ENCODE data around the gene C17orf107. TPM values are rescaled to one million over a fixed set of nuclear protein-coding genes. Genes with fewer than 3 reads are reported as not detected.

C17orf107 gene
- total RNA-seq, 1 donor from 2014 or later, result 5.5 TPM

DNA sequence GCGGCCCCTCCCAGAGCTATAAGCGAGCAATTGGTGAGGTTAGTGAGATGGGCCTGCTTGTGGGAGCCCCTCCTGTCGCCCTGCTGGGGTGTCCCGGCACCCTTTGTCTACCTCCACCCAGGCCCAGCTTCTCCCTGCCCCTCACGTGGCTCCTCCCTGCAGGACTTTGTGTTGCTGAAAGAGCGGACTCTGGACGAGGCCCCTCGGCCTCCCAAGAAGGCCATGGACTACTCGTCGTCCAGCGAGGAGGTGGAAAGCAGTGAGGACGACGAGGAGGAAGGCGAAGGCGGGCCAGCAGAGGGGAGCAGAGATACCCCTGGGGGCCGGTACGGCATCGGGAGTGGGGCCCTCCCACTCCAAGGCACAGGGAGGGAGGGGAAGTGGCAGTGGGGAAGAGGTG, 6.1 kb upstream of the C17orf107 start:
- no peak overlapping the region for H3K4me3 ChIP-seq (ENCODE audit: low read depth, low read length)
- H3K27me3 ChIP-seq (ENCODE audit: control insufficient read depth, insufficient read depth, low read length), result no peaks in the 10 kb centered on the region
- H3K36me3 ChIP-seq (ENCODE audit: control insufficient read depth, insufficient read depth, low read length), result peaks cover 72% of the 10 kb centered on the region
- FAIRE-seq (no peak), DNase-seq (ENCODE audit: low read depth) (no peak)
- TF ChIP-seq, protein P1, sequence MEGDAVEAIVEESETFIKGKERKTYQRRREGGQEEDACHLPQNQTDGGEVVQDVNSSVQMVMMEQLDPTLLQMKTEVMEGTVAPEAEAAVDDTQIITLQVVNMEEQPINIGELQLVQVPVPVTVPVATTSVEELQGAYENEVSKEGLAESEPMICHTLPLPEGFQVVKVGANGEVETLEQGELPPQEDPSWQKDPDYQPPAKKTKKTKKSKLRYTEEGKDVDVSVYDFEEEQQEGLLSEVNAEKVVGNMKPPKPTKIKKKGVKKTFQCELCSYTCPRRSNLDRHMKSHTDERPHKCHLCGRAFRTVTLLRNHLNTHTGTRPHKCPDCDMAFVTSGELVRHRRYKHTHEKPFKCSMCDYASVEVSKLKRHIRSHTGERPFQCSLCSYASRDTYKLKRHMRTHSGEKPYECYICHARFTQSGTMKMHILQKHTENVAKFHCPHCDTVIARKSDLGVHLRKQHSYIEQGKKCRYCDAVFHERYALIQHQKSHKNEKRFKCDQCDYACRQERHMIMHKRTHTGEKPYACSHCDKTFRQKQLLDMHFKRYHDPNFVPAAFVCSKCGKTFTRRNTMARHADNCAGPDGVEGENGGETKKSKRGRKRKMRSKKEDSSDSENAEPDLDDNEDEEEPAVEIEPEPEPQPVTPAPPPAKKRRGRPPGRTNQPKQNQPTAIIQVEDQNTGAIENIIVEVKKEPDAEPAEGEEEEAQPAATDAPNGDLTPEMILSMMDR (IDR thresholded peaks at IDR 0.05; ENCODE audit: insufficient read depth, low read length, severe bottlenecking), result no peak

DNA sequence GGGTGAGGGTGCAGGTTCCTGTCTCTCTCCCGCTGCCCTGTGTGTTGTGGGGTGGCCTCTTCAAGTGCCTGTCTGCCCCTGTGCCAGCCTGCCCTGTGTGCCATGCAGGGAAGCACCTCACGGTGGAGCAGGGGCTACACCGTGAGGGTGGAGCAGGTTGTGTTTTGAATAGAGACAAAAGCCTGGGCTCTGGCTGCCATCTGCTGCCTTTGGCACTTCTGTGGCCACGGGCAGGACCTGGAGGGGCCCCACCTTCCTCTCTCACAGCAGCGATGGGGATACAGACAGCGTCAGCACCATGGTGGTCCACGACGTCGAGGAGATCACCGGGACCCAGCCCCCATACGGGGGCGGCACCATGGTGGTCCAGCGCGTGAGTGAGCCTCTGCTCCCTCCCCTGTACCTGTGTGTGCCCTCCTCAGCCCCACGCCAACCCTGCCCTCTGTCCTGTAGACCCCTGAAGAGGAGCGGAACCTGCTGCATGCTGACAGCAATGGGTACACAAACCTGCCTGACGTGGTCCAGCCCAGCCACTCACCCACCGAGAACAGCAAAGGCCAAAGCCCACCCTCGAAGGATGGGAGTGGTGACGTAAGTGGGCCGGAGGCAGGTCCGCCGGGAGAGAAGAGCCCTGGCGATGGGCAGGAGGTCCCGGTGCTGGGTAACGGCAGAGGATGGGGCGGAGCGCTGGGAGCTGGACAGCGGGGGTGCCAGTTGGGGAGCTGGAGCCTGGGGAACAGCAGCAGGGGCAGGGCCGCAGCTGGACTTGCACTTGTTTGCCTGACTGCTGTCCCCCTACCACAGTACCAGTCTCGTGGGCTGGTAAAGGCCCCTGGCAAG, 5.4 kb upstream of the C17orf107 start:
- Histone ChIP-seq H3K4me3 (ENCODE audit: low read depth, low read length) (no peak overlapping the region), H3K36me3 (ENCODE audit: control insufficient read depth, insufficient read depth, low read length) (peaks cover 71% of the 10 kb centered on the region), H3K27me3 (ENCODE audit: control insufficient read depth, insufficient read depth, low read length) (no peaks in the 10 kb centered on the region)
- no peak for FAIRE-seq
- no peak for DNase-seq (ENCODE audit: low read depth)
- TF ChIP-seq, protein P1 (IDR thresholded peaks at IDR 0.05; ENCODE audit: insufficient read depth, low read length, severe bottlenecking), result no peak

DNA sequence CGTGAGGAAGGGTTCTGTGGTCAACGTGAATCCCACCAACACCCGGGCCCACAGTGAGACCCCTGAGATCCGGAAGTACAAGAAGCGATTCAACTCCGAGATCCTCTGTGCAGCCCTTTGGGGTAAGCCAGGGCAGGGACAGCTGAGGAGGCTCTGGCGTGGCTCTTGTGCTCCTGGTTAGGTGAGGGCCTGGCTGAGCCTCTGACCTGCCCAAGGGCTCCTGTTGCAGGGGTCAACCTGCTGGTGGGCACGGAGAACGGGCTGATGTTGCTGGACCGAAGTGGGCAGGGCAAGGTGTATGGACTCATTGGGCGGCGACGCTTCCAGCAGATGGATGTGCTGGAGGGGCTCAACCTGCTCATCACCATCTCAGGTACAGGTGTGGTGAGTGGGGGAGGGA, 4.2 kb upstream of the C17orf107 start:
- Histone ChIP-seq H3K36me3 (ENCODE audit: control insufficient read depth, insufficient read depth, low read length) (peaks cover 66% of the 10 kb centered on the region), H3K4me3 (ENCODE audit: low read depth, low read length) (no peak overlapping the region), H3K27me3 (ENCODE audit: control insufficient read depth, insufficient read depth, low read length) (no peaks in the 10 kb centered on the region)
- TF ChIP-seq, protein P1 (IDR thresholded peaks at IDR 0.05; ENCODE audit: insufficient read depth, low read length, severe bottlenecking), result no peak
- no peak for FAIRE-seq
- DNase-seq (ENCODE audit: low read depth), result no peak

DNA sequence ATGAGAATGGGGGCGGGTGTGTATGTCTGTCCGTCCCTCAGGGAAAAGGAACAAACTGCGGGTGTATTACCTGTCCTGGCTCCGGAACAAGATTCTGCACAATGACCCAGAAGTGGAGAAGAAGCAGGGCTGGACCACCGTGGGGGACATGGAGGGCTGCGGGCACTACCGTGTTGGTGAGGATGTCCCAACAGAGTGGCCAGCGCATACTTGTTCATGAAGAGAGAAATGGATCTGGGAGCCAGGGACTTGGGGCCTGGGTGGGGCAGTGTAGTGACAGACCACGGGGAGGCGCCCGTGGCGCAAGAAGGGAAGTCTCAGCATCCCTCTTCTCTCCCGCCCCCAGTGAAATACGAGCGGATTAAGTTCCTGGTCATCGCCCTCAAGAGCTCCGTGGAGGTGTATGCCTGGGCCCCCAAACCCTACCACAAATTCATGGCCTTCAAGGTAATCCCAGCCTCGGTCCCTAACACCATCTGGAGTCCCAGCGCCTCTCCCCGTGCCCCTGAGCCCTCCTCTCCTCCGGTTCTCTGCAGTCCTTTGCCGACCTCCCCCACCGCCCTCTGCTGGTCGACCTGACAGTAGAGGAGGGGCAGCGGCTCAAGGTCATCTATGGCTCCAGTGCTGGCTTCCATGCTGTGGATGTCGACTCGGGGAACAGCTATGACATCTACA, 3.5 kb upstream of the C17orf107 start:
- DNase-seq (ENCODE audit: low read depth), result no peak
- H3K4me3 ChIP-seq (ENCODE audit: low read depth, low read length), result no peak overlapping the region
- TF ChIP-seq, protein P1 (IDR thresholded peaks at IDR 0.05; ENCODE audit: insufficient read depth, low read length, severe bottlenecking), result no peak
- no peaks in the 10 kb centered on the region for H3K27me3 ChIP-seq (ENCODE audit: control insufficient read depth, insufficient read depth, low read length)
- no peak for FAIRE-seq
- H3K36me3 ChIP-seq (ENCODE audit: control insufficient read depth, insufficient read depth, low read length), result peaks cover 60% of the 10 kb centered on the region

DNA sequence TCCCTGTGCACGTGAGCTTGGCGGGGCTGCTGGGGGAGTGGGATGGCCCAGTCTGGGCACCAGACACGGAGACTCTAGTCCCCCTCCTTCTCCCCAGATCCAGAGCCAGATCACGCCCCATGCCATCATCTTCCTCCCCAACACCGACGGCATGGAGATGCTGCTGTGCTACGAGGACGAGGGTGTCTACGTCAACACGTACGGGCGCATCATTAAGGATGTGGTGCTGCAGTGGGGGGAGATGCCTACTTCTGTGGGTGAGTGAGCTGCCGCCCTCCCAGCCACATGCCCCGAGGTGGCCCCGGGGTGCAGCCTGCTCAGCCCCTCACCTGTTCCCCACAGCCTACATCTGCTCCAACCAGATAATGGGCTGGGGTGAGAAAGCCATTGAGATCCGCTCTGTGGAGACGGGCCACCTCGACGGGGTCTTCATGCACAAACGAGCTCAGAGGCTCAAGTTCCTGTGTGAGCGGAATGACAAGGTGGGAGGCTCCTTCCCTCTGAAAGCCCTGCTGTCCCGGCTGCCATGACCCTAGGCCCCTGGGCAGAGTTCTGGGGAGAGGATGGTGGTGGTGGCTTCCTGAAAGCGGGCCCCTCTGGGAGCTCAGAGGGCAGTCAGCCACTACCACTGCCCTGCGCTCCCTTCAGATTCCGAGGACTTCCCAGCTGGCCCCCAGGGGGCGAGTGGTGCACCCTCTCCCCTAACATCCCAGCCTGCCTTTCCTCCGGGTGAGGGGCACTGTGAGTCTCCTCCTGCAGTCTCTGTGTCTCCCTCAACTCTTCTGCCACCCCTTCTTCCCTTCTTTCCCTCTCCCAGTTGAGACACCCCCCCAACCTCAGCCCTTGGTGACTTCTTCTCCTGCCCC, 2.8 kb upstream of the C17orf107 start:
- DNase-seq (ENCODE audit: low read depth) (no peak), FAIRE-seq (no peak)
- TF ChIP-seq, protein P1 (IDR thresholded peaks at IDR 0.05; ENCODE audit: insufficient read depth, low read length, severe bottlenecking), result no peak
- H3K27me3 ChIP-seq (ENCODE audit: control insufficient read depth, insufficient read depth, low read length), result no peaks in the 10 kb centered on the region
- H3K36me3 ChIP-seq (ENCODE audit: control insufficient read depth, insufficient read depth, low read length), result peaks cover 52% of the 10 kb centered on the region
- no peak overlapping the region for H3K4me3 ChIP-seq (ENCODE audit: low read depth, low read length)
